Tibial nerve (tissue), 3 donors: ENCODE data around the gene SHLD1.

Experiments
- POLR2A ChIP-seq, 2 donors: fragments of 450-650 bp; IDR thresholded peaks; one replicate each; pipeline ENCODE4 v1.6.1; 2017; ENCODE audit warnings: antibody characterized with exemption in 2 of 2, mild to moderate bottlenecking in 2 of 2, moderate library complexity in 2 of 2
- TF ChIP-seq, protein P1 (sequence below), 5 experiments: fragments of 200-600 bp in 3 of 5; fragments of 450-650 bp in 2 of 5; sonication (generic) in 3 of 5; IDR thresholded peaks; one replicate each; pipeline ENCODE4 v1.5.1; 2016 to 2019; ENCODE audit warnings: antibody characterized with exemption in 5 of 5, mild to moderate bottlenecking in 3 of 5, moderate library complexity in 2 of 5

DNA sequence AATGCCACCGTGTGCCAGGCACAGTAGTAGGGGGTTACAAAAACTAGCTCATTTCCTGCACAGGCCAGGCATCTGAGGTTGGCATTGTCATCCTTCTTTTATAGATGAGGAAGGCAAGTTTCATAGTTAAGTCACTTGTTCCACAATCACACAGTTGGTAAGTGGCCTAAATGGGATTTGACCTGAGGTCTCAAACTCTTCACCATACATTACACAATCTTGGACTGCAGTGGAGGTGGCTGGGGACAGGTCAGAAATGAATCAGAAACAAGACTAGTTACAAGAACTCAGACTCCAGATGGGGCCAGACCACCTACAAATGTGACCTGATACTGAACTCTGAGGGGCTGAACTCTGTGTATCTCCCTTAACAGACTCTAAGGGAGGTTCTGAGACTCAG, 150.7 kb downstream of the SHLD1 start:
- TF ChIP-seq POLR2A (IDR thresholded peaks at IDR 0.05) = no peak
- TF ChIP-seq, protein P1, sequence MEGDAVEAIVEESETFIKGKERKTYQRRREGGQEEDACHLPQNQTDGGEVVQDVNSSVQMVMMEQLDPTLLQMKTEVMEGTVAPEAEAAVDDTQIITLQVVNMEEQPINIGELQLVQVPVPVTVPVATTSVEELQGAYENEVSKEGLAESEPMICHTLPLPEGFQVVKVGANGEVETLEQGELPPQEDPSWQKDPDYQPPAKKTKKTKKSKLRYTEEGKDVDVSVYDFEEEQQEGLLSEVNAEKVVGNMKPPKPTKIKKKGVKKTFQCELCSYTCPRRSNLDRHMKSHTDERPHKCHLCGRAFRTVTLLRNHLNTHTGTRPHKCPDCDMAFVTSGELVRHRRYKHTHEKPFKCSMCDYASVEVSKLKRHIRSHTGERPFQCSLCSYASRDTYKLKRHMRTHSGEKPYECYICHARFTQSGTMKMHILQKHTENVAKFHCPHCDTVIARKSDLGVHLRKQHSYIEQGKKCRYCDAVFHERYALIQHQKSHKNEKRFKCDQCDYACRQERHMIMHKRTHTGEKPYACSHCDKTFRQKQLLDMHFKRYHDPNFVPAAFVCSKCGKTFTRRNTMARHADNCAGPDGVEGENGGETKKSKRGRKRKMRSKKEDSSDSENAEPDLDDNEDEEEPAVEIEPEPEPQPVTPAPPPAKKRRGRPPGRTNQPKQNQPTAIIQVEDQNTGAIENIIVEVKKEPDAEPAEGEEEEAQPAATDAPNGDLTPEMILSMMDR (IDR thresholded peaks at IDR 0.05) = no peak
